Lower leg skin (tissue), 3 donors: ENCODE measurements around the gene LHB.
"Not testable (repeated sequence)": the region's sequence is repeated elsewhere in the genome, so short reads cannot be mapped to it uniquely, and the experiment has no call there.

ENCODE experiments used
- CTCF ChIP-seq, 3 donors: fragments of 450-650 bp; IDR thresholded peaks; one replicate each; pipeline ENCODE4 v1.5.1; 2016; ENCODE audit warnings: antibody characterized with exemption in 3 of 3, mild to moderate bottlenecking in 3 of 3, moderate library complexity in 2 of 3
- POLR2A ChIP-seq, 2 donors: fragments of 450-650 bp; IDR thresholded peaks; one replicate each; pipeline ENCODE4 v1.6.1; 2016 to 2017; ENCODE audit warnings: antibody characterized with exemption in 2 of 2, mild to moderate bottlenecking in 1 of 2, moderate library complexity in 1 of 2

- TF ChIP-seq CTCF, POLR2A (IDR thresholded peaks at IDR 0.05): not testable (repeated sequence)
Measured at GRCh38 chr19:49049011-49049410, 32.1 kb upstream of the LHB start, which contains the start of gene CGB8.
